NB4 (cell line): ENCODE measurements around the gene KIAA1191.
A peak's percentile ranks its signal among the peaks of the same experiment; 100 is the strongest.

ENCODE experiments used
- DNase-seq: peaks from one replicate; pipeline ENCODE4 v3.0.0; 2010; ENCODE audit warnings: low read depth
- H3K4me3 ChIP-seq: one replicate; pipeline ENCODE4 v1.5.1; 2011; ENCODE audit warnings: mild to moderate bottlenecking, low read depth, low read length, moderate library complexity
- MYC ChIP-seq: IDR thresholded peaks from 2 replicates; pipeline ENCODE4 v1.6.1; 2011; ENCODE audit warnings: low read depth, low read length
- POLR2A ChIP-seq: IDR thresholded peaks from 2 replicates; pipeline ENCODE4 v1.6.1; 2011; ENCODE audit warnings: mild to moderate bottlenecking; ENCODE audit not compliant: insufficient read length; ENCODE audit errors: extremely low read depth
- TF ChIP-seq, protein P1 (sequence below): IDR thresholded peaks from one replicate; pipeline ENCODE4 v1.5.1; 2012; ENCODE audit warnings: low read depth, low read length
- TF ChIP-seq, protein P2 (sequence below): IDR thresholded peaks from 2 replicates; pipeline ENCODE4 v1.6.1; 2011; ENCODE audit warnings: low read depth, low read length

The KIAA1191 gene

DNA sequence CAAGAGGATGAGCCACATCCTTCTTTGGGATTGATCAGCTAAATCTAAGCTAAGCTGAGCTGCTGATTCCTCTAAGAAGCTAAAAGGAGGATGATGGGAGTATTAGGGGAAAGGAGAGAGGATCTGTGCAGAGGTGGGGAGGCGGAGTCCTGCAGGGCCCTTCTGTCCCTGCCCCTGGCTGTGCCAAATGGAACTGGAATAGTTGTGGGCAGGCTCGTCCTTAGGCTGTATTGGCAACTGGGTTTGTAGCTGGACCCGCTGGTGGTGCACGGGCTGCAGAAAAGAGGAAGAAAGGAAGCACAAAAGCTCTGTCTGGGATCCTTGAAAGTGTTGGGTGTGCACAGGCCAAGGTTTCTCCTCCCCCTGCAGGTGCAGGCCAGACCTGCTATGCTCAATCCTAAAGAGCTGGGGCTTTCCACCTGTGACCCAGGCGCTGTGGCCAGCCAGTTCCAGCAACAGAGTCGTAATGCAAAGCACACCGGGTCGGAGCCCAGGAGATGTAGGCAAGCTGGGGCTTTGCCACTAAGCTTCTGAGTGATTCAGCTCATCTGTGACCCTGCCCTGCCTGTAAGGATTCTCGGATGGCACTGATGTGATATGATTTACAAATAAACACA is 45.0 kb upstream of the KIAA1191 start:
- H3K4me3 ChIP-seq = no peak overlapping the region
- no peak for TF ChIP-seq MYC
- TF ChIP-seq, protein P1, sequence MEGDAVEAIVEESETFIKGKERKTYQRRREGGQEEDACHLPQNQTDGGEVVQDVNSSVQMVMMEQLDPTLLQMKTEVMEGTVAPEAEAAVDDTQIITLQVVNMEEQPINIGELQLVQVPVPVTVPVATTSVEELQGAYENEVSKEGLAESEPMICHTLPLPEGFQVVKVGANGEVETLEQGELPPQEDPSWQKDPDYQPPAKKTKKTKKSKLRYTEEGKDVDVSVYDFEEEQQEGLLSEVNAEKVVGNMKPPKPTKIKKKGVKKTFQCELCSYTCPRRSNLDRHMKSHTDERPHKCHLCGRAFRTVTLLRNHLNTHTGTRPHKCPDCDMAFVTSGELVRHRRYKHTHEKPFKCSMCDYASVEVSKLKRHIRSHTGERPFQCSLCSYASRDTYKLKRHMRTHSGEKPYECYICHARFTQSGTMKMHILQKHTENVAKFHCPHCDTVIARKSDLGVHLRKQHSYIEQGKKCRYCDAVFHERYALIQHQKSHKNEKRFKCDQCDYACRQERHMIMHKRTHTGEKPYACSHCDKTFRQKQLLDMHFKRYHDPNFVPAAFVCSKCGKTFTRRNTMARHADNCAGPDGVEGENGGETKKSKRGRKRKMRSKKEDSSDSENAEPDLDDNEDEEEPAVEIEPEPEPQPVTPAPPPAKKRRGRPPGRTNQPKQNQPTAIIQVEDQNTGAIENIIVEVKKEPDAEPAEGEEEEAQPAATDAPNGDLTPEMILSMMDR = no peak
- TF ChIP-seq POLR2A = no peak
- TF ChIP-seq, protein P2, sequence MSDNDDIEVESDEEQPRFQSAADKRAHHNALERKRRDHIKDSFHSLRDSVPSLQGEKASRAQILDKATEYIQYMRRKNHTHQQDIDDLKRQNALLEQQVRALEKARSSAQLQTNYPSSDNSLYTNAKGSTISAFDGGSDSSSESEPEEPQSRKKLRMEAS = no peak
- no peak for DNase-seq

DNA sequence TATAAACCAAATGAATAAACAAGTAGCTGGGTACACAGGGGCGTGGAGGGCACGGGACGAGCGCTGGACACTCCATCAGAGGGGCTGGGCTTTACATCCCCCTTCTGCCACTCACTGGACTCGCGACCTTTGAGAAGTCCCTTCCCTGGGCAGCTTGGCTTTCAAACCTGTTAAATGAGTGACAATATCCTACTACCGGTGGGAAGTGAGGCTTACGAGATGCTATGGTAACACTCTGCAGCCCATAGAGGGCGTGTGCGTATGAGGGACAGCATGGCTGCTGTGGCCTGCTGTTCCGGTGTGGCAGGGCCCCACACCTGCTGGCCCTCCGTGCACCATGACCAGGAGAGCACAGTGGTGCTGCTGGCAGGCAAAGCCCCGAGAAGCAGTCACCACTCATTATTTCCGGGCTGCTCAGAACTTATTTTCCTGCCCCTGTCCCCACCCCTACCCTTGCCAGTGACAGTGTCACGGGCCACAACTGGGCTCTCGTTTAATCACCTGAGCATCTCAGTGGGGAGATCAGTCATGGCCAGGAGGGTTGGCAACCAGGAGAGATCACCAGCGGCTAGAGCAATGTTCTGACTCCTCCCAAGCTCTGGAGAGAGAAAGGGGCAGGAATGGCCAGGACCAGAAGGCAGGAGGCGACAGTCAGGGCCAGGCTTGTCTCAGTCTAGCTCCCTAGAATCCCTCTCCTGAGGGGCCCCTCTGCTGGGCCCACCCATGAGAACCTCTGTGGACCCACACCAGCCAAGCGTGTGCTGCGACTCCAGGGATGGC is 44.3 kb upstream of the KIAA1191 start:
- TF ChIP-seq, protein P2 = no peak
- TF ChIP-seq MYC = no peak
- TF ChIP-seq, protein P1 = peak; percentile 20
- H3K4me3 ChIP-seq = no peak overlapping the region
- DNase-seq = no peak

DNA sequence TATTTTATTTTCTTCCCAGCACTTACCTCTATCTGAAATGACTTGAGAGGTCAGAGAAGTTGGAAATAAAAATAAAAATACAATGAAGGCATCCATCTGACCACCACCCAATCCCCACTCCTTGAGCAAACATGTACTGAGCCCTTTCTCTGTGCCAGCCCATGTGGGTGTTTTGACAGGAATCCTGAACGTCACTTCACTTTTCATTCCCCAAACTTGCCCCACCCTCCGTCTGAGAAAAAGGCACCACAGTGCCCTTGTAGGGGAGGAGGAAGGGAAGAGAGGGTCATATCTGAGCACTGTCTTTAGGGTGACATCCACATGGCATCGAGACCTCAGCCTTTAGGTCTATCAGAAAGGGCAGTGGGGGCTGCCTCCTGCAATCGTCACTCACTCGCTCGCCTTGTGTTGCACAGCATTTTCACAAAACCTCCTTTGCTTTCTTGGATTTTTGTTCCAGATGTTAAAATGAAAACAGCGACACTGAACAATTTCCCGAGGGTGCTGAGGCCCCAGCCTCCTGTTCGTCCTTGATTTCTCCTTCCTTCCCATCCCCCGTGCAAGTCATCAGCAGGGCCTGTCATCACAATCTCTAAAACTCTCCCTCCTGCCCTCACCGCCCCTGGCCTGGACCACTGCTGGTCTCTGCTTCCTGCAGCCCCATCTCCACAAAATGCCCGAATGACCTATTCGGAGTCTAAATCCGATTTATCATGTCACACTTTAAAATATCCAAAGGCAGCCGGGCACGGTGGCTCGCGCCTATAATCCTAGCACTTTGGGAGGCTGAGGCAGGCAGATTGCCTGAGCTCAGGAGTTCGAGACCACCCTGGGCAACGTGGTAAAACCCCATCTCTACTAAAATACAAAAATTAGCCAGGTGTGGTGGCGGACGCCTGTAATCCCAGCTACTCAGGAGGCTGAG is 40.0 kb upstream of the KIAA1191 start:
- no peak overlapping the region for H3K4me3 ChIP-seq
- TF ChIP-seq, protein P2 = no peak
- TF ChIP-seq, protein P1 = no peak
- TF ChIP-seq POLR2A = no peak
- TF ChIP-seq MYC = no peak
- no peak for DNase-seq

DNA sequence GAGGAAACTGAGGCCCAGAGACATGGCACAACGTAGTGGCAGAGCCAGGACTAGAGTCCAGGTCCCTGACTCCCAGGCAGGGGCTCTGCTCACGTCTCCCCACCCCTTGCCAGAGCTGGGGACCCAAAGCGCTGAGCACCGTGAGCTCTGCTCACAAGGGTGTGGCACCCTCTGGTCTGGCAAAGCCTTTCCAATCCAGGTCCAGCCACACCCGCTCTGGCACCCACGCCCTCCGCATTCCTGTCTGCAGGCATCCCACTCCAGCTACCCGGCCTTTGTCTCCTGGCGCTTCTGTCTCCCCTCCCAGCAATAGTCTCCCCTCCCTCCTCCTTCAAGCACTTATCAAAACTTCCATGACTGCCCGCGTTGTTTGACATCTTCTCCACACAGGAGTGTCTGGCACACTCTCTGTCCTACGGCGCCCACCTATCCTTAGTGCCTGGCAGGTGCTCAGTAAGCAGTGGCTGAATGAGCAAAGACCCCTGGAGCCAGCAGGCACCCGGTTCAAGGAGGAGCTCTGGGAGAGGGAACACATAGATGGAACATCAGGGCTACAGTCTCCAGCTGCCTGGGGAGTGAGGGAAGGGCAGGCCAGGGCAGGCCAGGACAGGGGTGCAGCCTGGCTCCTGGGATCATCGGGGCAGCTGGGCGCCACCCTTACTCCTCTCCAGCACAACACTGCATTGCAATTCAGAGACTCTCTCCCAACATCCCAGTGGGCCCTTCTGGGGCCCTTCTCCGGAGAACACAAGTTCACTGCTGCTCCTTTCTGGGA is 39.0 kb upstream of the KIAA1191 start:
- no peak for DNase-seq
- TF ChIP-seq, protein P2 = no peak
- TF ChIP-seq POLR2A = no peak
- TF ChIP-seq MYC = no peak
- TF ChIP-seq, protein P1 = no peak

DNA sequence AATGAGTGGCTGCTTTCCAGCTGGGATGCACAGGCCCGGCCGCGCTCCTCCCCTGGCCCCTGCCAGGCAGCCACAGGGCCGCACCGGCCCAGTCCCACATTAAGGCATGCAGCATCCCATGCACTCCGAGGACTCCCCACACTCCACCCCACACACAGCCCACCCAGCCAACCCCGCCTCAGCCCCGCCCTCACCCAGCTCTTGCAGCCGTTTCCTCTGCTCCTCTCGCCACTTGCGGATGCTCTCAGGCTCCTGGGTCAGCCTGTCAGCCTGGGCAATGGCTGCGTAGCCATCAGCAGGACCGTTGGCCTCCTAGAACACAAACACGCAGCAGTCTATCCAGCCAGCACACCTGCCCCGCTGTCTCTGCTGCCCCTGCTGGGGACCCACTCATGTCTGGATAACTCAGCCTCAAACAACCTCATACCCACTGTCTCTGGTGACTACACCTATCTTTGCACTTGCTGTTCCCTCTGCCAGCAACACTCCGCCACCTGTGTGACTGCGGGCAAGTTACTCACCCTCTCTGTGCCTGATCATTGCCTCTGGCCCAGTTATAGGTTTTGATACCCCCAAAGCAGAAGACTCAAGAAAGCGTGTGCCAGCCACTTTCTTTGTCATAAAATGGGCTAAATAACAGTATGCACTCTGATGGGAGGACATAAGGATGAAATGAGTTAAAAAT is 36.3 kb upstream of the KIAA1191 start:
- TF ChIP-seq, protein P1 = no peak
- TF ChIP-seq POLR2A = no peak
- TF ChIP-seq, protein P2 = no peak
- TF ChIP-seq MYC = no peak

More for the DNA sequence above, 39.0 kb upstream of the KIAA1191 start:
- H3K4me3 ChIP-seq = no peak overlapping the region

More for the DNA sequence above, 36.3 kb upstream of the KIAA1191 start:
- H3K4me3 ChIP-seq = no peak overlapping the region
- no peak for DNase-seq
